Uterus (tissue), 4 donors: ENCODE data around the gene TUBB4A. TPM values are rescaled to one million over a fixed set of nuclear protein-coding genes. Genes with fewer than 3 reads are reported as not detected.
A peak's percentile ranks its signal among the peaks of the same experiment; 100 is the strongest.

Experiments used
- DNase-seq, 2 donors: peaks; one replicate each; pipeline ENCODE4 v3.0.0-alpha.2; 2019 to 2020
- H3K27ac ChIP-seq, 2 donors: fragments of 200-600 bp; sonication (generic); 1 replicate in 1 of 2; 2 replicates in 1 of 2; pipeline ENCODE4 v1.5.1; 2016 to 2018
- H3K27me3 ChIP-seq, 2 donors: fragments of 200-600 bp; sonication (generic); one replicate each; pipeline ENCODE4 v1.5.1; 2018 to 2019; ENCODE audit warnings: control low read depth in 1 of 2
- H3K36me3 ChIP-seq, 2 donors: fragments of 200-600 bp; sonication (generic); one replicate each; pipeline ENCODE4 v1.5.1; 2019; ENCODE audit warnings: control low read depth in 1 of 2
- H3K4me1 ChIP-seq, 2 donors: fragments of 200-600 bp; sonication (generic); one replicate each; pipeline ENCODE4 v1.5.1; 2018 to 2019; ENCODE audit warnings: control low read depth in 1 of 2
- H3K4me3 ChIP-seq, 2 donors: fragments of 200-600 bp; sonication (generic); 1 replicate in 1 of 2; 2 replicates in 1 of 2; pipeline ENCODE4 v1.5.1; 2018 to 2019; ENCODE audit warnings: mild to moderate bottlenecking in 1 of 2
- H3K9me3 ChIP-seq, 2 donors: fragments of 200-600 bp; sonication (generic); one replicate each; pipeline ENCODE4 v1.5.1; 2019; ENCODE audit warnings: control low read depth in 1 of 2
- CTCF ChIP-seq, 4 experiments: fragments of 200-600 bp in 2 of 4; fragments of 450-650 bp in 2 of 4; sonication (generic) in 2 of 4; IDR thresholded peaks; one replicate each; pipeline ENCODE4 v1.5.1; 2016 to 2019; ENCODE audit warnings: antibody characterized with exemption in 4 of 4, mild to moderate bottlenecking in 2 of 4, moderate library complexity in 1 of 4
- POLR2A ChIP-seq, 2 donors: fragments of 450-650 bp; IDR thresholded peaks; one replicate each; pipeline ENCODE4 v1.6.1; 2016; ENCODE audit warnings: antibody characterized with exemption in 2 of 2, mild to moderate bottlenecking in 1 of 2, moderate library complexity in 1 of 2
- intact Hi-C: fragments of 100-400 bp; cut with DNase I; formaldehyde crosslinking; loops from one replicate; pipeline ENCODE4 v1.15.1; 2023; ENCODE audit warnings: low total_unique reads
- total RNA-seq, 4 donors: library from RNA; depleted of rRNA in 3 of 4; stranded (reverse); fragments of >200 nt in 3 of 4; gene quantifications; one replicate each; pipeline versions ENCODE4 v1.1.0 to v1.2.4, GENCODE V29; 2014 to 2023
- donor health status: DM: yes; HTN: yes; CAD: no.

The TUBB4A gene
- total RNA-seq, 4 donors from 2014 or later: 2.3 to 4.4 TPM; not detected in 2

GRCh38 chr19:6479836-6480398, 22.2 kb downstream of the TUBB4A start:
- H3K27me3 ChIP-seq: peaks cover 4 to 22% of the 10 kb centered on the region in 2 donors
- H3K36me3 ChIP-seq: no peaks in the 10 kb centered on the region
- no peaks in the 10 kb centered on the region for H3K9me3 ChIP-seq
- intact Hi-C loops: no loop called here
- no peak overlapping the region for H3K4me3 ChIP-seq
- TF ChIP-seq CTCF (IDR thresholded peaks at IDR 0.05): no peak
- TF ChIP-seq POLR2A (IDR thresholded peaks at IDR 0.05): no peak
- no peak overlapping the region for H3K27ac ChIP-seq
- H3K4me1 ChIP-seq: peaks cover 0 to 14% of the 10 kb centered on the region in 2 donors
- DNase-seq: no peak

- Histone ChIP-seq H3K9me3 (no peaks in the 10 kb centered on the region), H3K4me1 (peaks cover 0 to 14% of the 10 kb centered on the region in 2 donors), H3K27me3 (peaks cover 4 to 22% of the 10 kb centered on the region in 2 donors), H3K36me3 (no peaks in the 10 kb centered on the region), H3K4me3 (no peak overlapping the region), H3K27ac (no peak overlapping the region)
- intact Hi-C loops: no loop called here
- no peak for DNase-seq
- no peak for TF ChIP-seq POLR2A (IDR thresholded peaks at IDR 0.05)
Measured at GRCh38 chr19:6478815-6479214, 23.3 kb downstream of the TUBB4A start.

DNA sequence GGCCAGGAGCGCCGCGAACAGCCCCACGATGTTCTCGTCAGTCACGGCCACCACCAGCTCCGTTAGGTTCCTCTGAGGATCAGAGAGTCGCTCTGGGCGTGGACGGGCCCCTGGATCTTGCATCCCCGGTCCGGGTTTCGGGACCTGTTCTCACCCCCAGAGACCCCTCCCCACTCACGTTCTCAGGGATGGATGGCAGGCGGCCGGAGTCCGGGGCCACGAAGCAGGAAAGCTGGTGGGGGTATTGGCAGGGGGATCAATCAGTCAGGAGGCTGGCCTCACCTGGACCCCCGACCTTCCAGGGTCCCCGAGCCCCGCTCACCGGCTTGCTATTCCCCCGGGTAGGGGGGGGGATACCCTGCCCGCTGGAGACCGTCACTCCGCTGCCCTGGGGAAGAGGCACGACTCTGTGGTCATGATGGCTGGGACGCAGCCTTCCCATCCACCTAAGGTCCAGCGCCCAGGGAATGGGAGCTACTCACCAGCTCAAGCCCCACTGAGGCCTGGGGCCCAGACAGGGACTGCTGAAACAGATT, 25.1 kb downstream of the TUBB4A start:
- TF ChIP-seq POLR2A (IDR thresholded peaks at IDR 0.05) (no peak), CTCF (IDR thresholded peaks at IDR 0.05) (no peak)
- intact Hi-C loops: no loop called here
- H3K4me1 ChIP-seq: peaks cover 0 to 14% of the 10 kb centered on the region in 2 donors
- H3K9me3 ChIP-seq: no peaks in the 10 kb centered on the region
- no peak for DNase-seq
- H3K36me3 ChIP-seq: no peaks in the 10 kb centered on the region
- H3K27ac ChIP-seq: no peak overlapping the region
- no peak overlapping the region for H3K4me3 ChIP-seq
- H3K27me3 ChIP-seq: peaks cover 4 to 22% of the 10 kb centered on the region in 2 donors

- Histone ChIP-seq H3K4me1 (peaks cover 0 to 14% of the 10 kb centered on the region in 2 donors), H3K9me3 (no peaks in the 10 kb centered on the region), H3K4me3 (no peak overlapping the region), H3K27me3 (peaks cover 4 to 22% of the 10 kb centered on the region in 2 donors), H3K27ac (no peak overlapping the region), H3K36me3 (no peaks in the 10 kb centered on the region)
- no peak for TF ChIP-seq POLR2A (IDR thresholded peaks at IDR 0.05)
- no peak for TF ChIP-seq CTCF (IDR thresholded peaks at IDR 0.05)
- intact Hi-C loops: no loop called here
- peak in 1 of 2 donors; percentile 31 for DNase-seq
Measured at GRCh38 chr19:6476155-6476895, 25.8 kb downstream of the TUBB4A start.

- H3K4me1 ChIP-seq: peaks cover 0 to 14% of the 10 kb centered on the region in 2 donors
- no peak for DNase-seq
- intact Hi-C loops: no loop called here
- no peak overlapping the region for H3K4me3 ChIP-seq
- no peak overlapping the region for H3K27ac ChIP-seq
- TF ChIP-seq CTCF (IDR thresholded peaks at IDR 0.05) (no peak), POLR2A (IDR thresholded peaks at IDR 0.05) (no peak)
- no peaks in the 10 kb centered on the region for H3K9me3 ChIP-seq
- no peaks in the 10 kb centered on the region for H3K36me3 ChIP-seq
- peaks cover 4 to 22% of the 10 kb centered on the region in 2 donors for H3K27me3 ChIP-seq
Measured at GRCh38 chr19:6475321-6476108, 26.6 kb downstream of the TUBB4A start.
